ENCODE data around the gene EDARADD. TPM values are rescaled to one million over a fixed set of nuclear protein-coding genes. Genes with fewer than 3 reads are reported as not detected.
A peak's percentile ranks its signal among the peaks of the same experiment; 100 is the strongest.
"Not testable (repeated sequence)": the region's sequence is repeated elsewhere in the genome, so short reads cannot be mapped to it uniquely, and the experiment has no call there.

The EDARADD gene
- polyA plus RNA-seq, result 1 to 10 TPM; 2.0 TPM

DNA sequence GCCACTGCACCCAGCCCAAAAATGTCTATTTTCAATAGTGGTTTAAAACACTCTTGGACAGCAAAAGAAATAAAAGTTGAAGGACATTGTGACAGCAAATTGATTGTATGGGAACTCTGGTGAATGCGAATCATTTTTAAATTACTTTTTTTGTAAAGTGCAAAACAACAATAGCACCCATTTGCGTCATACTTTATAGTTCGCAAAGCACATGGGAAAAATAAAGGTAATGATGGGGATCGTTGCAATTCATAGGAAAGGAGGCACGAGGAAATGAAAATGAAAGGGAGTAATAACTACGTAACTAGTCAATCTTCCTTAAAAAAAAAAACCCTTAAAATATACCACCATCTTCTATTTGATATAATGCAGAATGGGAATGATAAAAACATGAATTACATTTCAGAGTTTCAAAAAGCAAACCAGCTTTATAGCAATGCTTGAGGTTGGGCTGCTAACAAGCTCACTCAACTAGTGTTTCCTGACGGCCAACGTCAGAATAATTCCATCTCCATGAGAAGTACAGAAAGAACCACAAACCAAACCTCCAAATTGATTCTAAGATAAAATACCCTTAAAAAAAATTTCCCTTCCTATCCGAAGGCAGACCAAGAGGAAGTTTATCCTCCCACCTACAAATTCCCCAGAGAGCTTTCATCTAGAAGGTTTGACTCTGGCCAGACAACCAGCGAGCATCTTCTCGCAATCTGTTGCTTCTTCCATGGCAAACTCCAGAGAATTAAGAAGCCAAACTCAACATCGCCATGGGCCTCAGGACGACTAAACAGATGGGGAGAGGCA lies at the start of gene EDARADD:
EDARADD (plus strand) TSS at position 606 of the 801 bp plus-strand sequence; CDS start at position 765, 159 bp downstream.
- 41 to 56% methylated on average over 13 of the region's 13 CpGs for WGBS, 2 donors
- no peaks in the 10 kb centered on the region for H3K36me3 ChIP-seq (ENCODE audit: control insufficient read depth in 2 of 2, insufficient read depth in 2 of 2, low read length in 1 of 2)
- peaks cover 2 to 3% of the 10 kb centered on the region in 2 donors for H3K4me1 ChIP-seq (ENCODE audit: control insufficient read depth in 2 of 2, insufficient read depth in 2 of 2, low read length in 1 of 2)
- peak within 1 kb of the TSS; percentile 61 to 79 for H3K27ac ChIP-seq (ENCODE audit: low read depth in 2 of 2, low read length in 1 of 2)
- H3K27me3 ChIP-seq (ENCODE audit: control insufficient read depth in 1 of 2, insufficient read depth in 2 of 2, low read length in 2 of 2), result no peaks in the 10 kb centered on the region
- H3K9me3 ChIP-seq (ENCODE audit: control insufficient read depth in 2 of 2, insufficient read depth in 1 of 2, low read depth in 1 of 2, low read length in 1 of 2), result no peaks in the 10 kb centered on the region
- peak within 1 kb of the TSS; percentile 66 to 82 for H3K4me3 ChIP-seq (ENCODE audit: low read depth in 1 of 2, low read length in 2 of 2)

DNA sequence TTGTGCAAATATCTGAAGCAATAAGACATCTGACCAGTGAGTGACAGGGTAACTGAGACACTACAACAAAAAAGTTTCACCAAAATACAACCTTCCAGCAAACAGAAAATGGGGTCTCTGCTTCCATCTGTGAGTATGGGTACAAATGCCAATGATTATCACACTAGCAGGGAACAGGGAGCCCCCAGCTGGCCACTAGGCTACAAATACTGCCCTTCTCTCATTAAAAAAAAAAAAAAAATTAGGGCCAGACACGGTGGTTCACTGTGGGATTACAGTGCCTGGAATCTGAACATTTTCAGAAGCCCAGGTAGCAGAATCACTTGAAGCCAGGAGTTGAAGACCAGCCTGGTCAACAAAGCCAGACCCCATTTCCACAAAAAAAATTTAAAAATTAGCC lies 48.4 kb upstream of the EDARADD start:
- Histone ChIP-seq H3K9me3 (ENCODE audit: control insufficient read depth in 2 of 2, insufficient read depth in 1 of 2, low read depth in 1 of 2, low read length in 1 of 2) (no peaks in the 10 kb centered on the region), H3K4me1 (ENCODE audit: control insufficient read depth in 2 of 2, insufficient read depth in 2 of 2, low read length in 1 of 2) (peaks cover 0 to 2% of the 10 kb centered on the region in 2 donors), H3K27ac (ENCODE audit: low read depth in 2 of 2, low read length in 1 of 2) (no peak overlapping the region), H3K36me3 (ENCODE audit: control insufficient read depth in 2 of 2, insufficient read depth in 2 of 2, low read length in 1 of 2) (no peaks in the 10 kb centered on the region), H3K27me3 (ENCODE audit: control insufficient read depth in 1 of 2, insufficient read depth in 2 of 2, low read length in 2 of 2) (no peaks in the 10 kb centered on the region), H3K4me3 (ENCODE audit: low read depth in 1 of 2, low read length in 2 of 2) (no peak overlapping the region)
- 33% methylated on average over 1 of the region's 1 CpG for WGBS, 2 donors

DNA sequence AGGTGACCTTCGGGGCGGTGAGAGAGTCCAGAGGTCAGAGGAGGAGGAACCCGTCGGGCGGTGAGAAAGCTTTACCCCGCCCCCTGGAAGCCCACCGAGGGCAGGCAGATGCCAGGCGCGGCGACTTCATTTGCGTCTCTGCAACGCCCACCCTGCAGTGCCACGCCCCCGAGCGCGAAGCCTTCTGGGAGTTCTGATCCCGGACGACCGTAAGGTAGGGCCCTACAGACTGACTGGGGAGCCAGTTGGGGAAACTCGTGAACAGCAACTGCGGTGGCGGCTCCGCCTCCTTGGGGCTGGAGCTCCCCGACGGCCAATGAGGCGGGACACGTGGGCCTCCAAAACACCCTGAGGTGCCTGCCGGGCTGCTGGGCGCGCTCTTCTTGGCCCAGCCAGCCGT lies 46.0 kb upstream of the EDARADD start:
- Histone ChIP-seq H3K27ac (ENCODE audit: low read depth in 2 of 2, low read length in 1 of 2) (no peak overlapping the region), H3K27me3 (ENCODE audit: control insufficient read depth in 1 of 2, insufficient read depth in 2 of 2, low read length in 2 of 2) (no peaks in the 10 kb centered on the region), H3K4me1 (ENCODE audit: control insufficient read depth in 2 of 2, insufficient read depth in 2 of 2, low read length in 1 of 2) (peaks cover 0 to 2% of the 10 kb centered on the region in 2 donors), H3K4me3 (ENCODE audit: low read depth in 1 of 2, low read length in 2 of 2) (no peak overlapping the region), H3K9me3 (ENCODE audit: control insufficient read depth in 2 of 2, insufficient read depth in 1 of 2, low read depth in 1 of 2, low read length in 1 of 2) (no peaks in the 10 kb centered on the region), H3K36me3 (ENCODE audit: control insufficient read depth in 2 of 2, insufficient read depth in 2 of 2, low read length in 1 of 2) (no peaks in the 10 kb centered on the region)
- WGBS, 2 donors, result 86 to 96% methylated on average over 31 of the region's 31 CpGs

DNA sequence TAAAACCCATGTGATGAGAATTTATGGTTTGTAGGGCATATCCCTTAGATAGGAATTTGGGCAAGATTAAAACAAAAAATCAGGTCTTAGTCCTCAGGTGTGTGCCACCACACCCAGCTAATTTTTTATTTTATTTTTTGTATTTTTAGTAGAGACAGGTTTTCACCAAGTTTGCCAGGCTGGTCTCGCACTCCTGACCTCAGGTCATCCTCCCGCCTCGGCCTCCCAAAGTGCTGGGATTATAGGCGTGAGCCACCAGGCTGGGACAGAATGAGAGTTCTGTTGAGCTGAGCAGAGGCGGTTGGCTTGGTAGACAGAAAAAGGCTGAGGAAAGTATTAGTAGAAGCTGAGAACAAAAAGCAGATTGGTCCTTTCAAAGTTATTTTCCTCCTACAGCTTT lies 43.8 kb upstream of the EDARADD start:
- Histone ChIP-seq H3K4me1 (ENCODE audit: control insufficient read depth in 2 of 2, insufficient read depth in 2 of 2, low read length in 1 of 2) (no peaks in the 10 kb centered on the region), H3K36me3 (ENCODE audit: control insufficient read depth in 2 of 2, insufficient read depth in 2 of 2, low read length in 1 of 2) (no peaks in the 10 kb centered on the region), H3K27ac (ENCODE audit: low read depth in 2 of 2, low read length in 1 of 2) (no peak overlapping the region), H3K27me3 (ENCODE audit: control insufficient read depth in 1 of 2, insufficient read depth in 2 of 2, low read length in 2 of 2) (no peaks in the 10 kb centered on the region), H3K9me3 (ENCODE audit: control insufficient read depth in 2 of 2, insufficient read depth in 1 of 2, low read depth in 1 of 2, low read length in 1 of 2) (no peaks in the 10 kb centered on the region), H3K4me3 (ENCODE audit: low read depth in 1 of 2, low read length in 2 of 2) (no peak overlapping the region)
- WGBS, 2 donors, result 82 to 87% methylated on average over 5 of the region's 5 CpGs

DNA sequence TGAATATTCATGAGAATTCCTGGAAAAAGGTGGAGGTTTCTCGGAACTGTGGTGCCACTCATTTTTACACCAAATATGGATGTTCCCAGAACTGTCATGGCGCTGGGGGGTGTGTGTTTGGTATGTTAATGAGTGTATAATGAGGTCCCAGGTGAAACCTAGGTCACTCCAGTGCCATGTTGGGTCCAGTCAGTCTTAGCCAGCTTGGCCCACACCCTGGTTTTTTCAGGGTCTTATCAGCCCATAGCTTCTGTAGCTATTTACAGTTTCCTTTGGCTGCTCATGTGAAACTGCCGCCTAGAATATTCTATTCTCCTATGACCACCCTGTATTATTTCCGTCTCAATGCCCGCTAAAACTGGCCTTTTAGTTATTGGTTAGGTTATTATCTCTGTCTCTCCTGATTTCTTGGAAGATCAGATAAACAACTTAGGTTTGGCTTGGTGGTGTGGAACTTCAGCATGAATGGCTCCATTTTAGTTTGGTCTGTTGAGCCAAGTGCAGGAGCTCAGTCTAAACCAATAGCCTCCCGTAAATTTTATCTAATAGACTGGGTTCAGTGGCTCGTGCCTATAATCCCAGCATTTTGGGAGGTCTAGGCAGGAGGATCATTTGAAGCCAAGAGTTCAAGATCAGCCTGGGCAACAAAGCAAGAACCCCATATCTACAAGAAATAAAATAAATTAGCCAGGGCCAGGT lies 42.1 kb upstream of the EDARADD start:
- H3K27ac ChIP-seq (ENCODE audit: low read depth in 2 of 2, low read length in 1 of 2), result no peak overlapping the region
- H3K36me3 ChIP-seq (ENCODE audit: control insufficient read depth in 2 of 2, insufficient read depth in 2 of 2, low read length in 1 of 2), result no peaks in the 10 kb centered on the region
- H3K9me3 ChIP-seq (ENCODE audit: control insufficient read depth in 2 of 2, insufficient read depth in 1 of 2, low read depth in 1 of 2, low read length in 1 of 2), result no peaks in the 10 kb centered on the region
- no peaks in the 10 kb centered on the region for H3K4me1 ChIP-seq (ENCODE audit: control insufficient read depth in 2 of 2, insufficient read depth in 2 of 2, low read length in 1 of 2)
- no peaks in the 10 kb centered on the region for H3K27me3 ChIP-seq (ENCODE audit: control insufficient read depth in 1 of 2, insufficient read depth in 2 of 2, low read length in 2 of 2)
- WGBS, 2 donors, result 86 to 93% methylated on average over 7 of the region's 7 CpGs
- no peak overlapping the region for H3K4me3 ChIP-seq (ENCODE audit: low read depth in 1 of 2, low read length in 2 of 2)

DNA sequence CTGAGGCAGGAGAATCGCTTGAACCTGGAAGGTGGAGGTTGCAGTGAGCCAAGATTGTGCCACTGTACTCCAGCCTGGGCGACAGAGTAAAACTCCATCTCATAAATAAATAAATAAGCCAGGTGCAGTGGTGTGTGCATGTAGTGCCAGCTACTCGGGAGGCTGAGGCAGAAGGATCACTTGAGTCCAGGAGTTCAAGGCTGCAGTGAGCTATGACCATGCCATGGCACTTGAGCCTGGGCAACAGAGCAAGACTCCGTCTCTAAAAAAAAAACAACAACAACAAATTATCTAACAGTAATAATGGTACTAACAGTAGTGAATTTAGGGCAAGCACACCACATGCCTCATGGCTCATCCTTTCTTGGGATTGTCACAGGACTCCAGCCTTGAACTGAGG lies 41.3 kb upstream of the EDARADD start:
- not testable (repeated sequence) for H3K36me3 ChIP-seq (ENCODE audit: control insufficient read depth in 2 of 2, insufficient read depth in 2 of 2, low read length in 1 of 2); H3K27me3 ChIP-seq (ENCODE audit: control insufficient read depth in 1 of 2, insufficient read depth in 2 of 2, low read length in 2 of 2); H3K4me1 ChIP-seq (ENCODE audit: control insufficient read depth in 2 of 2, insufficient read depth in 2 of 2, low read length in 1 of 2); H3K27ac ChIP-seq (ENCODE audit: low read depth in 2 of 2, low read length in 1 of 2); H3K4me3 ChIP-seq (ENCODE audit: low read depth in 1 of 2, low read length in 2 of 2); H3K9me3 ChIP-seq (ENCODE audit: control insufficient read depth in 2 of 2, insufficient read depth in 1 of 2, low read depth in 1 of 2, low read length in 1 of 2)
- WGBS, 2 donors, result 93% methylated on average over 4 of the region's 4 CpGs

DNA sequence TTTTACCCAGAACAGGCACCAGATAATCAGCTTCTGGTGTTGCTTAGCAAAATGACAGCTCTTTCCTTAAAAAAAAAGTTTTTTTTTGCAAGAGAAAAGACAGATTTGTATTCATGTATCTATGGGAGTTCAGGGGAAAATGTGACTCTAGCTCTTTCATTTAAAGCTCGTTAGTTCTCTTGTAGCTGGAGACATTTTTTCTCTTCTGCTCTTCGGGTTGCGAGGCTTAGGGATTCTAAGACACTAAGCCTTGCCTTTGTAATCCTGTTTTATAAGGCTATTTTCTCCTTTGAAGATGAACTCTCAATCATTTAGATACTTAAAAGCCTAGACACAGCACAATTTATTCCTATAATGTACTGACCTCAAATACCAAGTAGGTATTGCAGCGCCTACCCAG lies 40.3 kb upstream of the EDARADD start:
- Histone ChIP-seq H3K9me3 (ENCODE audit: control insufficient read depth in 2 of 2, insufficient read depth in 1 of 2, low read depth in 1 of 2, low read length in 1 of 2) (peaks cover 0 to 3% of the 10 kb centered on the region in 2 donors), H3K4me1 (ENCODE audit: control insufficient read depth in 2 of 2, insufficient read depth in 2 of 2, low read length in 1 of 2) (no peaks in the 10 kb centered on the region), H3K27me3 (ENCODE audit: control insufficient read depth in 1 of 2, insufficient read depth in 2 of 2, low read length in 2 of 2) (no peaks in the 10 kb centered on the region), H3K4me3 (ENCODE audit: low read depth in 1 of 2, low read length in 2 of 2) (no peak overlapping the region), H3K27ac (ENCODE audit: low read depth in 2 of 2, low read length in 1 of 2) (no peak overlapping the region), H3K36me3 (ENCODE audit: control insufficient read depth in 2 of 2, insufficient read depth in 2 of 2, low read length in 1 of 2) (no peaks in the 10 kb centered on the region)
- 79 to 80% methylated on average over 4 of the region's 4 CpGs for WGBS, 2 donors

DNA sequence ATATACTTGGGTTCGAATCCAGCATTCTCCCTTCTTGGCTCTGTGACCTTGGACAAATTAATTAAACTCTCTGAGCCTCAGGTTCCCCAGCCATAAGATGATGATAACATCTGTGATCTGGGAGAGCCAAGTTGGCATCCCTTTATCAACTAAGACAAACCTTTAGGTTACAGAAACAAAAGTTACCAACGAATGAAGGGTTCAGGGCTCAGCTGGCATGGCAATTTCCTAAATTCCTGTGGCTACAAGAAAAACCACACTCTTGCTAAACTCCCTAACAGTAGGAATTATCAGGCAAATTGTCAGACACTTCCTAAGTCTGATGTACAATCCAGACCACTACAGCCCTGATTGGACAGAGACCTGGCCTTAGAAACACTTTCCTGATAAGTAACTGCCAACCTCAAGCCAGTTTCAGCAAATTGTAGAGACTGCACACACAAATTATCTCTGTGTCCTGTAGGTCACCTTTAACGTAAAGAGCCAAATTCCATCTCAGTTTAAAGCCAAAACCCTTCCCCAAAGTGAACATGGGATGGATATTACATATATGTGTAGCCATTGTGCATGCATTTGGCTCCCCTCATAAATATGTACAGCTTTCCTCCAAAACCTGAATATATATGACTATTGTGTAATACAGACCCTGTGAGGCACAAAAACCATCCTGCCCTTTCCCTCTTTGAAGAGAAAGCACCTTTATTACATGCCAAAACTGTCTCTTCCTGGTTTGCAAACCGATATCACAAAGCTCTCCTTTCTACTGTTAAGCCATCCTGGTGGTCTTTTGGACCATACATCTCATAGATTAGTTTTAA lies 39.5 kb upstream of the EDARADD start:
- WGBS, 2 donors, result 51 to 54% methylated on average over 4 of the region's 4 CpGs
- no peak overlapping the region for H3K4me3 ChIP-seq (ENCODE audit: low read depth in 1 of 2, low read length in 2 of 2)
- no peaks in the 10 kb centered on the region for H3K27me3 ChIP-seq (ENCODE audit: control insufficient read depth in 1 of 2, insufficient read depth in 2 of 2, low read length in 2 of 2)
- no peak overlapping the region for H3K27ac ChIP-seq (ENCODE audit: low read depth in 2 of 2, low read length in 1 of 2)
- no peaks in the 10 kb centered on the region for H3K4me1 ChIP-seq (ENCODE audit: control insufficient read depth in 2 of 2, insufficient read depth in 2 of 2, low read length in 1 of 2)
- H3K36me3 ChIP-seq (ENCODE audit: control insufficient read depth in 2 of 2, insufficient read depth in 2 of 2, low read length in 1 of 2), result no peaks in the 10 kb centered on the region
- H3K9me3 ChIP-seq (ENCODE audit: control insufficient read depth in 2 of 2, insufficient read depth in 1 of 2, low read depth in 1 of 2, low read length in 1 of 2), result peaks cover 0 to 5% of the 10 kb centered on the region in 2 donors

DNA sequence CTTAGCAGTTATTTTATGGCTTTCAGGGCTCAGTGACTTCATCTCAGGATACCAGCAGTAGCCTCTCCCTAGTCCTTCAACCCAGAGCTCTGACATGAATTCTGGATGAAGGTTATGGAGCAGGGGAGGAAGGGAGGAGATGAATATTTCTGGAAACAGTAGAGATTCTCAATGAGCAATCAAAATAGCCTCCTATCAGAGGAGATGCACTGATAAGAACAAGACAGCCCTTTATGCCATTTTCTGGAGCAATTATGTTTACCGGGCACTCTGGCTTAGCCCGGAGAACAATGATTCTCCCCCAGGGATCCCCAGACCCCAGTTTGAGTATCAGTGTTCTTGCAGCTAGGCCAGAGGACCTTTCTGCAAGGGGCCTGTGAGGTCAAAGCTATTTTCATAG lies 37.9 kb upstream of the EDARADD start:
- 90 to 92% methylated on average over 2 of the region's 2 CpGs for WGBS, 2 donors
- H3K27ac ChIP-seq (ENCODE audit: low read depth in 2 of 2, low read length in 1 of 2), result no peak overlapping the region
- H3K9me3 ChIP-seq (ENCODE audit: control insufficient read depth in 2 of 2, insufficient read depth in 1 of 2, low read depth in 1 of 2, low read length in 1 of 2), result peaks cover 0 to 5% of the 10 kb centered on the region in 2 donors
- H3K27me3 ChIP-seq (ENCODE audit: control insufficient read depth in 1 of 2, insufficient read depth in 2 of 2, low read length in 2 of 2), result no peaks in the 10 kb centered on the region
- no peak overlapping the region for H3K4me3 ChIP-seq (ENCODE audit: low read depth in 1 of 2, low read length in 2 of 2)
- no peaks in the 10 kb centered on the region for H3K36me3 ChIP-seq (ENCODE audit: control insufficient read depth in 2 of 2, insufficient read depth in 2 of 2, low read length in 1 of 2)
- no peaks in the 10 kb centered on the region for H3K4me1 ChIP-seq (ENCODE audit: control insufficient read depth in 2 of 2, insufficient read depth in 2 of 2, low read length in 1 of 2)
